ENCODE results near the gene ZNF236.

Gene ZNF236

DNA sequence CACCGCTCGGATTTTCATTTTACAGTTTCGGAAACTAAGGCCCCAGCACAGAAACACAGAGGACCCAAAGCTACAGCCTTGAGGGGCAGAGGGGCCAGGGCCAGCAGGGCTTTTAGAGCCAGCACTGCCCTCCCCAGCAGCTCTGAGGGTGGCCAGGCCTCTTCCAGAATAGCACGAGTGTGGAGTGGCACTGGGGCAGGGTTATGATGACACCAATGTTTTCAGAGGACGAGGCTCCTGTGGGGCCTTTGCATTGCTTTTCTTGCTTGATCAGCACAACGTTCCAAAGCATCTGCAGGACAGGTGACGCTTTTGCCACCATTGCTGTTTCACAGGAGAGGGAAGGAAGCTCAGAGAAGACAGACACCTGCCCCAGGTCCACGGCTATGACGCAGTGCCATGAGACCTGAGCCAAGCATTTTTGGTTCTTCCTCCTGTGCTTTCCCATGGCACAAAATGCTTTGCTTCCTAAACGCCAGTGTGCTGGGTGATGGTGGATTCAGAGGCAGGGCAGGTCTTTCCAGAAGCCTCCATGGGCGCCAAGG, 183.4 kb downstream of the ZNF236 start:
- TF ChIP-seq CTCF (IDR thresholded peaks at IDR 0.05; ENCODE audit: control insufficient read depth, extremely low read depth, insufficient read depth) = no peak
- no peak overlapping the region for H3K4me3 ChIP-seq (ENCODE audit: low read depth, low read length)
- DNase-seq (ENCODE audit: low read depth) = no peak

- no peak overlapping the region for H3K4me3 ChIP-seq (ENCODE audit: low read depth, low read length)
- no peak for TF ChIP-seq CTCF (IDR thresholded peaks at IDR 0.05; ENCODE audit: control insufficient read depth, extremely low read depth, insufficient read depth)
- DNase-seq (ENCODE audit: low read depth) = no peak
Observed at GRCh38 chr18:77006305-77007175, 184.2 kb downstream of the ZNF236 start.

- no peak for DNase-seq (ENCODE audit: low read depth)
- no peak for TF ChIP-seq CTCF (IDR thresholded peaks at IDR 0.05; ENCODE audit: control insufficient read depth, extremely low read depth, insufficient read depth)
- no peak overlapping the region for H3K4me3 ChIP-seq (ENCODE audit: low read depth, low read length)
Observed at GRCh38 chr18:77007251-77007650, 184.9 kb downstream of the ZNF236 start.

DNA sequence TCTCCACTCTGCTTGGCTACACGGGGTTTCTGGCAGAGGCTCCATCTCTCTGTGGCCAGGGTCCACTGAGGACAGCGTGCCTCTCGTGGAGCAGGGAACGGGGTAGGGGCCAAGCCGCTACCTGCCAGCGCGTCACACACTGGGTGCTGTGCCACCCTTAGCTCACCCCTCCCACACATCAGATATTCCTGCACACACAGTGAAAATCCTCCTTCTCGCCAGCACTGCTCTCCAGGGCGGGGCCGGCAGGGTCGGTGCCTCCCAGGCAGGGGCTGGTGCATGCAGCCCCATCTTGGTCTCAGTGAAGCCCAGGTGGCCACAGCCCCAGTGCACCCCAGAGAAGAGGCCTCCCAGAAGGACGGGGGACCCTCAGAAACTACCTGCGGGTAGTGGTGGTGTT, 185.6 kb downstream of the ZNF236 start:
- TF ChIP-seq CTCF (IDR thresholded peaks at IDR 0.05; ENCODE audit: control insufficient read depth, extremely low read depth, insufficient read depth) = no peak
- no peak for DNase-seq (ENCODE audit: low read depth)
- no peak overlapping the region for H3K4me3 ChIP-seq (ENCODE audit: low read depth, low read length)

DNA sequence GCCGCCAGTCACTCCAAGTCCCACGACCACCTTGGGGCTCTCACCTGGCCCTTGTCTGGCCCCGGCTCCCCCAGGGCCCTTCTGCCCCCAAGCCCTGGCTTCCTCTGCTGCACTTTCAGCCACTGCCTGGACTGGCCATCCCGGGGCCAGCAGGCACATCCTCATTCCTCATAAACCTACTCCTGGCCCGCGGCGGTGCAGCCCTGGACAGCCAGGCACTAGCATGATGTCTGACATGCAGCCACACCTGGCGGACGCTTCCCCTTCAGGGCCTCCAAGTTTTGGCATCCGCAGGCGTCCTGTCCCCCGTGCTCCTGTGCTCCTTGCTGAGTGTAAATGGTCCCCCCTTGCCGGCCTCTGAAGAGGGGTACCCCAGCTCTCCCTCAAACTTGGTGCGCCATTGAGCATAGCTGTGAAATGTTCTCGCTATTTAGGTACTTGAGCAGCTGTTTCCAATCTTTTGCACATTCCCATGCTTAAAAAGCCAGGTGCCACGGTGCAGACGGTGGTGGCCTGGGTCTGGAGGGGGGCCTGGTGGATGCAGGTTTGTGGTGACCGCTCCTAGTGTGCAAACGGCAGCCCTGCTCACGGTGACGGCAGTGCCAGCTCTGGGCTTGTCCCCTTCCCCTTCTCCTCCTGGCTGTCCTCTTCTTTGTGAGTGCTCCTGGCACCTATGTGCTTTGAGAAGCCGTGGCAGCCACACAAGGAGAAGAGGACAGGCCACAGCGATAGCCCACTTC, 186.4 kb downstream of the ZNF236 start:
- DNase-seq (ENCODE audit: low read depth) = no peak
- no peak overlapping the region for H3K4me3 ChIP-seq (ENCODE audit: low read depth, low read length)
- TF ChIP-seq CTCF (IDR thresholded peaks at IDR 0.05; ENCODE audit: control insufficient read depth, extremely low read depth, insufficient read depth) = no peak

DNA sequence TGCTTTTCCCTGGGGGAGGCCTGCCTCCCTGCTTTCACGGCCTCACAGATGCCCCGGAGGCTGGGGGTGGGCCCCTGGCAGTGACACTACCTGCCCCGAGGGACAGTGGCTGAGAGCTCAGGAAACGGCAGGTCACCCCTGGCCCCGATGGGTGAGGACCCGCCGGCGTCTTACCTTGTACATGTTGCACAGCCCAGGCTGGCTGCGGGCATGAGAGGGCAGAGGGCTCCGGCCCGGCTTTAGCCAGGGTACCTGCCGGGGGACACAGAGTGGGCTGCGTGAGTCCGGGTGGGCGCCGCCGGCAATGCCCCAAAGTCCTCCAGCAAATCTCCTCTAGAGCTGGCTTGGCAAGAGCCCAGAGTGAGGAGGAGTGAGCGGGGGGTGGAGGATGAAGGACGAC, 187.3 kb downstream of the ZNF236 start:
- TF ChIP-seq CTCF (IDR thresholded peaks at IDR 0.05; ENCODE audit: control insufficient read depth, extremely low read depth, insufficient read depth) = no peak
- no peak for DNase-seq (ENCODE audit: low read depth)
- H3K4me3 ChIP-seq (ENCODE audit: low read depth, low read length) = no peak overlapping the region

Measured in LNCaP clone FGC (cell line).